Dermis microvascular lymphatic vessel endothelial cell (primary cell): Measurements from ENCODE around the gene ROCK1. TPM values are rescaled to one million over a fixed set of nuclear protein-coding genes. Genes with fewer than 3 reads are reported as not detected.

Experiments
- total RNA-seq: library from RNA; depleted of rRNA; stranded (reverse); fragments of >200 nt; gene quantifications from 2 replicates; pipeline ENCODE4 v1.2.1, GENCODE V29; 2014

Gene ROCK1
- total RNA-seq, 1 donor from 2014 or later, result 28.0 TPM

Other genes starting within 250 kb of the ROCK1 start
- gene GREB1L, start 130.4 kb upstream of the ROCK1 start, total RNA-seq, result 2.8 and 11.3 TPM in 2 replicates